Measurements from ENCODE around the gene NEURL1B.
"Not testable (repeated sequence)": the region's sequence is repeated elsewhere in the genome, so short reads cannot be mapped to it uniquely, and the experiment has no call there.

Gene NEURL1B

GRCh38 chr5:172695232-172696054, 54.4 kb downstream of the NEURL1B start:
- no peak for DNase-seq (ENCODE audit: low spot score)

- DNase-seq (ENCODE audit: low spot score) = no peak
Observed at GRCh38 chr5:172696171-172696849, 55.2 kb downstream of the NEURL1B start.

- DNase-seq (ENCODE audit: low spot score) = peak; percentile 84
Observed at GRCh38 chr5:172697123-172698121, 56.4 kb downstream of the NEURL1B start.

- DNase-seq (ENCODE audit: low spot score) = no peak
Observed at GRCh38 chr5:172699423-172699822, 58.4 kb downstream of the NEURL1B start.

- DNase-seq (ENCODE audit: low spot score) = no peak
Observed at GRCh38 chr5:172699999-172700364, 58.9 kb downstream of the NEURL1B start.

- no peak for DNase-seq (ENCODE audit: low spot score)
Observed at GRCh38 chr5:172700365-172701290, 59.6 kb downstream of the NEURL1B start.

GRCh38 chr5:172701291-172701656, 60.2 kb downstream of the NEURL1B start:
- DNase-seq (ENCODE audit: low spot score) = no peak

GRCh38 chr5:172703952-172704351, 62.9 kb downstream of the NEURL1B start:
- DNase-seq (ENCODE audit: low spot score) = no peak

GRCh38 chr5:172705576-172706084, 64.6 kb downstream of the NEURL1B start:
- DNase-seq (ENCODE audit: low spot score) = no peak

- no peak for DNase-seq (ENCODE audit: low spot score)
Observed at GRCh38 chr5:172706796-172707195, 65.7 kb downstream of the NEURL1B start.

GRCh38 chr5:172707285-172708182, 66.5 kb downstream of the NEURL1B start:
- DNase-seq (ENCODE audit: low spot score) = peak; percentile 58

GRCh38 chr5:172708183-172708505, 67.1 kb downstream of the NEURL1B start:
- no peak for DNase-seq (ENCODE audit: low spot score)

GRCh38 chr5:172710676-172711075, 69.6 kb downstream of the NEURL1B start:
- no peak for DNase-seq (ENCODE audit: low spot score)

- not testable (repeated sequence) for DNase-seq (ENCODE audit: low spot score)
Observed at GRCh38 chr5:172711321-172711861, 70.3 kb downstream of the NEURL1B start.

GRCh38 chr5:172712610-172713009, 71.5 kb downstream of the NEURL1B start:
- DNase-seq (ENCODE audit: low spot score) = no peak

- no peak for DNase-seq (ENCODE audit: low spot score)
Observed at GRCh38 chr5:172713113-172713808, 72.2 kb downstream of the NEURL1B start.

- no peak for DNase-seq (ENCODE audit: low spot score)
Observed at GRCh38 chr5:172713809-172714490, 72.9 kb downstream of the NEURL1B start.

All from pons (tissue), 1 donor.